PC-3 (cell line): ENCODE measurements around the gene SPIN2B. TPM values are rescaled to one million over a fixed set of nuclear protein-coding genes. Genes with fewer than 3 reads are reported as not detected.
"Not testable (repeated sequence)": the region's sequence is repeated elsewhere in the genome, so short reads cannot be mapped to it uniquely, and the experiment has no call there.

Experiments
- ATAC-seq: fragments of 200-7000 bp; cut with Tn5 transposase; 2 replicates; pipeline ENCODE4 v1.9.1; 2020; ENCODE audit warnings: mild to moderate bottlenecking, moderate library complexity
- BruUV-seq: library from RNA; stranded (reverse); fragments of 400-500 nt; replicated peaks from 2 replicates; lab custom pipeline; 2021; lab: Mats Ljungman, UMichigan
- CTCF ChIA-PET: fragments of 300-600 bp; sonication (Branson Sonifier 250); formaldehyde crosslinking; loops from one replicate; lab custom pipeline; 2022; ENCODE audit warnings: antibody characterized with exemption; lab: Charles Lee
- POLR2A ChIA-PET: fragments of 300-600 bp; sonication (Branson Sonifier 250); formaldehyde crosslinking; loops from one replicate; lab custom pipeline; 2022; ENCODE audit warnings: antibody characterized with exemption; ENCODE audit not compliant: unreplicated experiment; lab: Charles Lee
- DNase-seq: peaks from one replicate; pipeline ENCODE4 v3.0.0-alpha.2; 2015
- H2AFZ ChIP-seq: fragments of 300-600 bp; sonication (generic); 2 replicates; pipeline ENCODE4 v1.6.0; 2016; ENCODE audit warnings: antibody characterized with exemption, low read length
- H3F3A ChIP-seq: fragments of 300-600 bp; sonication (generic); one replicate; pipeline ENCODE4 v1.6.0; 2017; ENCODE audit warnings: antibody characterized with exemption, low read length, control low read depth, mild to moderate bottlenecking; ENCODE audit not compliant: unreplicated experiment
- H3K27ac ChIP-seq: fragments of 300-600 bp; sonication (generic); 2 replicates; pipeline ENCODE4 v1.5.1; 2016; ENCODE audit warnings: mild to moderate bottlenecking, low read length
- H3K27me3 ChIP-seq: fragments of 300-600 bp; sonication (generic); 2 replicates; pipeline ENCODE4 v1.6.1; 2016; ENCODE audit warnings: low read length, mixed read lengths
- H3K36me3 ChIP-seq: fragments of 300-600 bp; sonication (generic); 2 replicates; pipeline ENCODE4 v1.6.1; 2016; ENCODE audit warnings: low read depth, mixed run types, low read length, mixed read lengths
- H3K4me1 ChIP-seq: fragments of 300-600 bp; sonication (generic); 2 replicates; pipeline ENCODE4 v1.5.1; 2016; ENCODE audit warnings: low read length; ENCODE audit not compliant: insufficient read depth
- H3K4me2 ChIP-seq: fragments of 300-600 bp; sonication (generic); 2 replicates; pipeline ENCODE4 v1.6.0; 2016; ENCODE audit warnings: low read length
- H3K4me3 ChIP-seq: fragments of 300-600 bp; sonication (generic); 2 replicates; pipeline ENCODE4 v1.5.1; 2016; ENCODE audit warnings: mild to moderate bottlenecking, low read length, mixed read lengths
- H3K79me2 ChIP-seq: fragments of 300-600 bp; sonication (generic); 2 replicates; pipeline ENCODE4 v1.6.1; 2017; ENCODE audit warnings: low read length, mixed read lengths
- H3K9ac ChIP-seq: fragments of 300-600 bp; sonication (generic); 2 replicates; pipeline ENCODE4 v1.6.0; 2016; ENCODE audit warnings: mild to moderate bottlenecking, low read length
- H3K9me2 ChIP-seq: fragments of 300-600 bp; sonication (generic); replicated peaks from 2 replicates; pipeline ENCODE4 v1.6.1; 2016; ENCODE audit warnings: mixed run types, low read length, mixed read lengths
- H3K9me3 ChIP-seq: fragments of 300-600 bp; sonication (generic); 2 replicates; pipeline ENCODE4 v1.6.1; 2016; ENCODE audit warnings: low read length, mixed read lengths
- H4K20me1 ChIP-seq: fragments of 300-600 bp; sonication (generic); 2 replicates; pipeline ENCODE4 v1.6.1; 2016; ENCODE audit warnings: low read length, mixed read lengths
- EZH2 ChIP-seq: fragments of 300-600 bp; sonication (generic); IDR thresholded peaks from one replicate; pipeline ENCODE4 v1.6.1; 2017; ENCODE audit warnings: antibody characterized with exemption, mild to moderate bottlenecking, low read length; ENCODE audit not compliant: unreplicated experiment
- EZH2phosphoT487 ChIP-seq: fragments of 300-600 bp; sonication (generic); IDR thresholded peaks from 2 replicates; pipeline ENCODE4 v1.6.1; 2018; ENCODE audit warnings: mild to moderate bottlenecking, antibody characterized with exemption, low read length, borderline replicate concordance
- intact Hi-C: fragments of 100-400 bp; cut with micrococcal nuclease; formaldehyde crosslinking; loops from 2 replicates; pipeline ENCODE4 v1.9.0; 2023
- total RNA-seq: library from RNA; depleted of rRNA; stranded (reverse); fragments of >200 nt; gene quantifications from 2 replicates; pipeline ENCODE4 v1.2.3, GENCODE V29; 2014
- TF ChIP-seq, protein P1 (sequence below): fragments of 300-600 bp; sonication (generic); conservative IDR thresholded peaks from 2 replicates; pipeline ENCODE4 v1.5.1; 2017; ENCODE audit warnings: antibody characterized with exemption, low read depth, mild to moderate bottlenecking, low read length

The SPIN2B gene
- total RNA-seq, 1 experiment from 2014 or later: 17.7 TPM

DNA sequence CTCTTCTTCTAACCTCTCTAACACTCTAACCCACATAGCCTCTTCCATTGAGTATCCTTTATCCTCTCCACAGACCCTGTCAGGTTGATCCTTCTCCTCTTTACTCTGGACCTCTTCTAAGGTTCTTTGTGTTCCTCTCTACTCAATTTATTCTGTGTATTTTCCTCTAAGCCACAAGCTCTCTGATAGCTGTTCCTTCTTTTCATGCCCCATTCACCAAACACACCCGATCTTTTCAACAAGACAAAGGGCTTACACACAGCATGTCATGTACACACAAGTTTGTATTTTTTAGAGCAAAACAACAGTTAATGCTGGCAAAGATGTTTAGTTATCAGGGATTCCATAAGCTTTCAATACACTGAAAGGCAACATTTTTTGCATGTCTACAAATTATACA lies 1.9 kb downstream of the SPIN2B start:
- DNase-seq (no peak), ATAC-seq (no peak)
- peaks cover 11% of the 10 kb centered on the region; the same call in 1 of the 2 replicates for H3K79me2 ChIP-seq
- no peak overlapping the region for H3K4me2 ChIP-seq
- TF ChIP-seq EZH2phosphoT487 (no peak), EZH2 (no peak)
- TF ChIP-seq, protein P1, sequence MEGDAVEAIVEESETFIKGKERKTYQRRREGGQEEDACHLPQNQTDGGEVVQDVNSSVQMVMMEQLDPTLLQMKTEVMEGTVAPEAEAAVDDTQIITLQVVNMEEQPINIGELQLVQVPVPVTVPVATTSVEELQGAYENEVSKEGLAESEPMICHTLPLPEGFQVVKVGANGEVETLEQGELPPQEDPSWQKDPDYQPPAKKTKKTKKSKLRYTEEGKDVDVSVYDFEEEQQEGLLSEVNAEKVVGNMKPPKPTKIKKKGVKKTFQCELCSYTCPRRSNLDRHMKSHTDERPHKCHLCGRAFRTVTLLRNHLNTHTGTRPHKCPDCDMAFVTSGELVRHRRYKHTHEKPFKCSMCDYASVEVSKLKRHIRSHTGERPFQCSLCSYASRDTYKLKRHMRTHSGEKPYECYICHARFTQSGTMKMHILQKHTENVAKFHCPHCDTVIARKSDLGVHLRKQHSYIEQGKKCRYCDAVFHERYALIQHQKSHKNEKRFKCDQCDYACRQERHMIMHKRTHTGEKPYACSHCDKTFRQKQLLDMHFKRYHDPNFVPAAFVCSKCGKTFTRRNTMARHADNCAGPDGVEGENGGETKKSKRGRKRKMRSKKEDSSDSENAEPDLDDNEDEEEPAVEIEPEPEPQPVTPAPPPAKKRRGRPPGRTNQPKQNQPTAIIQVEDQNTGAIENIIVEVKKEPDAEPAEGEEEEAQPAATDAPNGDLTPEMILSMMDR: no peak
- ChIA-PET POLR2A (no interaction called here), CTCF (no interaction called here)
- H3K36me3 ChIP-seq: no peaks in the 10 kb centered on the region; the same call in 1 of the 2 replicates
- no peaks in the 10 kb centered on the region for H3F3A ChIP-seq
- H3K27me3 ChIP-seq: no peaks in the 10 kb centered on the region
- H3K4me3 ChIP-seq: no peak overlapping the region
- no peaks in the 10 kb centered on the region for H3K9me2 ChIP-seq
- no peaks in the 10 kb centered on the region for H4K20me1 ChIP-seq
- intact Hi-C loops: loop anchor here (10.0 kb wide), 1 partner anchor 125 kb away; the partner anchor contains the start of gene SPIN3
- H3K9ac ChIP-seq: no peak overlapping the region
- H3K4me1 ChIP-seq: no peaks in the 10 kb centered on the region
- H3K27ac ChIP-seq: no peak overlapping the region
- no TSS peak for BruUV-seq
- H3K9me3 ChIP-seq: no peaks in the 10 kb centered on the region
- no peak overlapping the region for H2AFZ ChIP-seq

DNA sequence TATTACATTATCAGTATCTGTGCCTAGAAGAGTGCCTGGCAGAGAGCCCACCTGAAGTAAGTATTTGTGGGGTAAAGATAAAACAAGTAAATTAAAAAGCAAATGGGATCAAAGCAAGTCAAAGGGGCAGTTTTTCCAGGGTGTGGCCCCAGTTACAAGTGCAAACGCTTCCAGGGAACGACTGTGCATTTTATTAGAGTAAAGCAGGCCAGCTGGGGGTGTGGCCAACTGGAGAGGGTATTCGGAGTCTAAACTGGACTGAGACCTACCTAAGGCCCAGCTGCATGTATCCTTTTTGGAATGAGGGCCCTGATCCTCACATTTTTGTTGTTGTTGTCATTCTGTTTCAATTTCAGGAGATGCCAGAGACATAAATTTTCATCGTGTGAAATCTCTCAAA lies 3.8 kb downstream of the SPIN2B start:
- H4K20me1 ChIP-seq, H3K9ac ChIP-seq, H3K27ac ChIP-seq, H3K79me2 ChIP-seq, H3F3A ChIP-seq, H3K9me2 ChIP-seq, H3K4me1 ChIP-seq, BruUV-seq, H3K4me3 ChIP-seq, H3K9me3 ChIP-seq, ATAC-seq, CTCF ChIA-PET, H3K27me3 ChIP-seq, H2AFZ ChIP-seq, H3K36me3 ChIP-seq, H3K4me2 ChIP-seq, DNase-seq, POLR2A ChIA-PET: not testable (repeated sequence)
- intact Hi-C loops: loop anchor here (10.0 kb wide), 1 partner anchor 123 kb away; the partner anchor contains the start of gene SPIN3

DNA sequence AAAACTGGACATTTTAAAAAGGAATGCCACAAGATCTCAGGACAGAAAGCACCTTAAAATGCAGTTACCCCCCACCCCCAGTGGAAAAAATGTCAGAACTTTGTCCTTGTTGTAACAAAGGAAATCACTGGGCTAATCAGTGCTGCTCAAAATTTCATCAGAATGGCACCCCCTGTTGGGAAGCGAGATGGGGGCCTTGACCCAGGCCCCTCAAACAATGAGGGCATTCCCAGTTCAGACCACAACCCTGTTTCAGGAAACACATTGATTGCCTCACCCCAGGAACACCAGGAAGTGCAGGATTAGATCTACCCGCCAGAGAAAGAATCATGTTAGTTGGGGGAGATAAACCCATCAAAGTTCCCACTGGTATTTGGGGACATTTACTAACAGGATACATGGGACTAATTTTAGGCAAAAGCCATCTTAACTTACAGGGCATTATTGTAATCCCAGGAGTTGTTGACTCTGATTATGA lies 16.4 kb downstream of the SPIN2B start:
- POLR2A ChIA-PET: no interaction called here
- Histone ChIP-seq H3K9ac (no peak overlapping the region), H3K27ac (no peak overlapping the region), H3K9me2 (no peaks in the 10 kb centered on the region), H2AFZ (no peak overlapping the region), H3K4me3 (no peak overlapping the region), H3K9me3 (no peaks in the 10 kb centered on the region), H4K20me1 (no peaks in the 10 kb centered on the region), H3K27me3 (no peaks in the 10 kb centered on the region), H3F3A (no peaks in the 10 kb centered on the region), H3K79me2 (no peaks in the 10 kb centered on the region), H3K4me2 (no peak overlapping the region), H3K36me3 (no peaks in the 10 kb centered on the region; the same call in 1 of the 2 replicates), H3K4me1 (no peaks in the 10 kb centered on the region)
- ATAC-seq: no peak
- TF ChIP-seq EZH2: no peak
- TF ChIP-seq, protein P1: no peak
- TF ChIP-seq EZH2phosphoT487: no peak
- CTCF ChIA-PET: no interaction called here
- DNase-seq: no peak
- no TSS peak for BruUV-seq
- intact Hi-C loops: no loop called here
